SK-N-SH (cell line): ENCODE measurements around the gene PCNX2. TPM values are rescaled to one million over a fixed set of nuclear protein-coding genes. Genes with fewer than 3 reads are reported as not detected.

Source experiments
- CTCF ChIA-PET: fragments of 300-600, 350-600 bp; formaldehyde crosslinking; extraction: SDS; loops from one replicate; lab custom pipeline; 2021; lab: Yijun Ruan, JAX
- POLR2A ChIA-PET: fragments of 350-600 bp; sonication (Branson Sonifier 250); formaldehyde crosslinking; extraction: SDS; loops from one replicate; lab custom pipeline; 2020; ENCODE audit warnings: antibody characterized with exemption, inconsistent platforms; lab: Yijun Ruan, JAX
- DNase-seq: peaks from one replicate; pipeline ENCODE4 v3.0.0; 2012
- H2AFZ ChIP-seq: fragments of 200-600 bp; sonication (generic); 2 replicates; pipeline ENCODE4 v1.8.1; 2016; ENCODE audit warnings: antibody characterized with exemption, mild to moderate bottlenecking, low read depth
- H3F3A ChIP-seq: fragments of 200-600 bp; sonication (generic); replicated peaks from 2 replicates; pipeline ENCODE3; 2016; ENCODE audit warnings: antibody characterized with exemption, mild to moderate bottlenecking; ENCODE audit not compliant: insufficient read depth
- H3K27ac ChIP-seq, 2 experiments: fragments of 200-500 bp in 1 of 2; fragments of 200-600 bp in 1 of 2; sonication (Bioruptor generic) in 1 of 2; sonication (generic), shearing (Covaris generic) in 1 of 2; 2 replicates each; pipeline versions ENCODE4 v1.5.1 to v1.6.1; 2014 to 2016; ENCODE audit warnings: low read depth in 2 of 2, inconsistent platforms in 1 of 2, low read length in 1 of 2, mild to moderate bottlenecking in 1 of 2, mixed read lengths in 1 of 2
- H3K27me3 ChIP-seq: fragments of 200-600 bp; sonication (generic), shearing (Covaris generic); 2 replicates; pipeline ENCODE4 v1.6.1; 2016; ENCODE audit warnings: mixed run types; ENCODE audit not compliant: insufficient read depth
- H3K36me3 ChIP-seq, 2 experiments: fragments of 200-500 bp in 1 of 2; fragments of 200-600 bp in 1 of 2; sonication (Bioruptor generic) in 1 of 2; sonication (generic) in 1 of 2; replicated peaks in 1 of 2; 2 replicates each; pipeline versions ENCODE3 to v1.5.1; 2014 to 2016; ENCODE audit warnings: low read length in 1 of 2, mild to moderate bottlenecking in 1 of 2; ENCODE audit not compliant: insufficient read depth in 2 of 2, control insufficient read depth in 1 of 2
- H3K4me1 ChIP-seq, 2 experiments: fragments of 200-500 bp in 1 of 2; fragments of 200-600 bp in 1 of 2; sonication (Bioruptor generic) in 1 of 2; sonication (generic), shearing (Covaris generic) in 1 of 2; 2 replicates each; pipeline versions ENCODE4 v1.5.1 to v1.6.1; 2014 to 2016; ENCODE audit warnings: low read depth in 1 of 2, low read length in 1 of 2, mixed run types in 1 of 2; ENCODE audit not compliant: insufficient read depth in 2 of 2, control insufficient read depth in 1 of 2
- H3K4me2 ChIP-seq: fragments of 200-600 bp; sonication (generic), shearing (Covaris generic); 2 replicates; pipeline ENCODE4 v1.6.1; 2017; ENCODE audit warnings: mixed run types
- H3K4me3 ChIP-seq, 2 experiments: fragments of 200-500 bp in 1 of 2; fragments of 200-600 bp in 1 of 2; sonication (Bioruptor generic) in 1 of 2; sonication (generic), shearing (Covaris generic) in 1 of 2; 2 replicates each; pipeline versions ENCODE4 v1.5.1 to v1.8.1; 2014 to 2016; ENCODE audit warnings: low read depth in 2 of 2, inconsistent platforms in 1 of 2, low read length in 1 of 2, mild to moderate bottlenecking in 1 of 2, mixed read lengths in 1 of 2, moderate library complexity in 1 of 2
- H3K79me2 ChIP-seq: fragments of 200-600 bp; sonication (generic); 2 replicates; pipeline ENCODE4 v1.8.1; 2017; ENCODE audit warnings: mild to moderate bottlenecking; ENCODE audit not compliant: insufficient read depth
- H3K9ac ChIP-seq: fragments of 200-600 bp; sonication (generic); 2 replicates; pipeline ENCODE4 v1.6.1; 2017; ENCODE audit warnings: mixed run types
- H3K9me2 ChIP-seq: fragments of 200-600 bp; sonication (generic); 2 replicates; pipeline ENCODE4 v1.6.1; 2017; ENCODE audit warnings: mixed run types
- H3K9me3 ChIP-seq: fragments of 200-600 bp; sonication (generic); 2 replicates; pipeline ENCODE4 v1.6.1; 2017; ENCODE audit warnings: mixed run types, mild to moderate bottlenecking, moderate library complexity
- H4K20me1 ChIP-seq: fragments of 200-600 bp; sonication (generic); 2 replicates; pipeline ENCODE4 v1.6.1; 2017; ENCODE audit warnings: mild to moderate bottlenecking, mixed run types; ENCODE audit not compliant: insufficient read depth
- FOSL2 ChIP-seq: IDR thresholded peaks from 2 replicates; pipeline ENCODE4 v1.4.0; 2012; ENCODE audit warnings: low read depth, mild to moderate bottlenecking, moderate library complexity, borderline replicate concordance
- FOXM1 ChIP-seq: IDR thresholded peaks from 2 replicates; pipeline ENCODE4 v1.4.0; 2012; ENCODE audit warnings: low read depth, mild to moderate bottlenecking
- JUND ChIP-seq: IDR thresholded peaks from 2 replicates; pipeline ENCODE4 v1.4.0; 2012
- MEF2A ChIP-seq: IDR thresholded peaks from 2 replicates; pipeline ENCODE4 v1.4.0; 2012; ENCODE audit warnings: low read depth, borderline replicate concordance
- NFIC ChIP-seq: IDR thresholded peaks from 2 replicates; pipeline ENCODE4 v1.4.0; 2012; ENCODE audit warnings: borderline replicate concordance
- RFX5 ChIP-seq: IDR thresholded peaks from 2 replicates; pipeline ENCODE4 v1.6.1; 2012; ENCODE audit warnings: mild to moderate bottlenecking, improper control_type of control experiment, low read length
- SIN3A ChIP-seq: IDR thresholded peaks from 2 replicates; pipeline ENCODE4 v1.6.1; 2012; ENCODE audit warnings: low read depth, mild to moderate bottlenecking, low read length, moderate library complexity, borderline replicate concordance
- WGBS: methylation state at CpG from one replicate; pipeline ENCODE4 v1.1.6; 2017; ENCODE audit warnings: low lambda C conversion rate; 5-methylcytosine and 5-hydroxymethylcytosine counted together
- polyA plus RNA-seq, 3 experiments: library from polyadenylated mRNA; depleted of rRNA; stranded (reverse); fragments of >200 nt; gene quantifications; 2 replicates each; pipeline ENCODE4 v1.2.3, GENCODE V29; 2012
- TF ChIP-seq, protein P1 (sequence below): IDR thresholded peaks from 2 replicates; pipeline ENCODE4 v1.4.0; 2012; ENCODE audit warnings: low read depth, borderline replicate concordance
- TF ChIP-seq, protein P2 (sequence below): IDR thresholded peaks from 2 replicates; pipeline ENCODE4 v1.6.1; 2012; ENCODE audit warnings: mild to moderate bottlenecking, low read depth, low read length, moderate library complexity
- TF ChIP-seq, protein P3 (sequence below): IDR thresholded peaks from 2 replicates; pipeline ENCODE4 v1.4.0; 2012; ENCODE audit warnings: low read depth

Gene PCNX2
- polyA plus RNA-seq, 1 of the 3 experiments (the other 2 are of a cell fraction) = 10.6 TPM

DNA sequence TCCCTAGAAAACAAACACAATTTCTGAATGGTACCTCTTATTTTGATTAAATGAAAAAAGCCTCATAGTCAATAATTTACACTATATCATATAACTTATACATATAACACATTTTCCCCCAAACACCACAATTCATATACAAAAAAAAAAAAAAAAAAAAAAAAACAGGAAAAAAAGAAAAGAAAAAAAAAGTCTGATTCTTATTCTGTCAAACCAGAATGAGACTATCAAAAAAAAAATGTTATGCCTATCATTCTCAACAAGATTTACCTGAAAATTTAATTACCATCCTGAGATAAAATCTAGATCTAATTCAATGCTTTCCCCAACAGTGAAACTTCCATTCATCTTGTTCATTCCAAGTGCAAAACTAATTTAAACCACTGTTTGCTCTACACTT lies 86.8 kb downstream of the PCNX2 start:
- Histone ChIP-seq H3K9me2 (no peaks in the 10 kb centered on the region), H3K27me3 (no peaks in the 10 kb centered on the region), H3K79me2 (no peaks in the 10 kb centered on the region), H3K36me3 (peaks cover 0 to 5% of the 10 kb centered on the region in 2 experiments), H3K4me3 (no peak overlapping the region), H3K4me1 (no peaks in the 10 kb centered on the region; a peak in 2 of 4 replicates), H3F3A (no peaks in the 10 kb centered on the region), H3K4me2 (no peak overlapping the region), H3K9ac (no peak overlapping the region), H4K20me1 (no peaks in the 10 kb centered on the region), H3K9me3 (no peaks in the 10 kb centered on the region), H3K27ac (no peak overlapping the region), H2AFZ (no peak overlapping the region)
- POLR2A ChIA-PET = no interaction called here
- CTCF ChIA-PET = no interaction called here
- TF ChIP-seq, protein P1, sequence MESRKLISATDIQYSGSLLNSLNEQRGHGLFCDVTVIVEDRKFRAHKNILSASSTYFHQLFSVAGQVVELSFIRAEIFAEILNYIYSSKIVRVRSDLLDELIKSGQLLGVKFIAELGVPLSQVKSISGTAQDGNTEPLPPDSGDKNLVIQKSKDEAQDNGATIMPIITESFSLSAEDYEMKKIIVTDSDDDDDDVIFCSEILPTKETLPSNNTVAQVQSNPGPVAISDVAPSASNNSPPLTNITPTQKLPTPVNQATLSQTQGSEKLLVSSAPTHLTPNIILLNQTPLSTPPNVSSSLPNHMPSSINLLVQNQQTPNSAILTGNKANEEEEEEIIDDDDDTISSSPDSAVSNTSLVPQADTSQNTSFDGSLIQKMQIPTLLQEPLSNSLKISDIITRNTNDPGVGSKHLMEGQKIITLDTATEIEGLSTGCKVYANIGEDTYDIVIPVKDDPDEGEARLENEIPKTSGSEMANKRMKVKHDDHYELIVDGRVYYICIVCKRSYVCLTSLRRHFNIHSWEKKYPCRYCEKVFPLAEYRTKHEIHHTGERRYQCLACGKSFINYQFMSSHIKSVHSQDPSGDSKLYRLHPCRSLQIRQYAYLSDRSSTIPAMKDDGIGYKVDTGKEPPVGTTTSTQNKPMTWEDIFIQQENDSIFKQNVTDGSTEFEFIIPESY = no peak
- TF ChIP-seq, protein P2, sequence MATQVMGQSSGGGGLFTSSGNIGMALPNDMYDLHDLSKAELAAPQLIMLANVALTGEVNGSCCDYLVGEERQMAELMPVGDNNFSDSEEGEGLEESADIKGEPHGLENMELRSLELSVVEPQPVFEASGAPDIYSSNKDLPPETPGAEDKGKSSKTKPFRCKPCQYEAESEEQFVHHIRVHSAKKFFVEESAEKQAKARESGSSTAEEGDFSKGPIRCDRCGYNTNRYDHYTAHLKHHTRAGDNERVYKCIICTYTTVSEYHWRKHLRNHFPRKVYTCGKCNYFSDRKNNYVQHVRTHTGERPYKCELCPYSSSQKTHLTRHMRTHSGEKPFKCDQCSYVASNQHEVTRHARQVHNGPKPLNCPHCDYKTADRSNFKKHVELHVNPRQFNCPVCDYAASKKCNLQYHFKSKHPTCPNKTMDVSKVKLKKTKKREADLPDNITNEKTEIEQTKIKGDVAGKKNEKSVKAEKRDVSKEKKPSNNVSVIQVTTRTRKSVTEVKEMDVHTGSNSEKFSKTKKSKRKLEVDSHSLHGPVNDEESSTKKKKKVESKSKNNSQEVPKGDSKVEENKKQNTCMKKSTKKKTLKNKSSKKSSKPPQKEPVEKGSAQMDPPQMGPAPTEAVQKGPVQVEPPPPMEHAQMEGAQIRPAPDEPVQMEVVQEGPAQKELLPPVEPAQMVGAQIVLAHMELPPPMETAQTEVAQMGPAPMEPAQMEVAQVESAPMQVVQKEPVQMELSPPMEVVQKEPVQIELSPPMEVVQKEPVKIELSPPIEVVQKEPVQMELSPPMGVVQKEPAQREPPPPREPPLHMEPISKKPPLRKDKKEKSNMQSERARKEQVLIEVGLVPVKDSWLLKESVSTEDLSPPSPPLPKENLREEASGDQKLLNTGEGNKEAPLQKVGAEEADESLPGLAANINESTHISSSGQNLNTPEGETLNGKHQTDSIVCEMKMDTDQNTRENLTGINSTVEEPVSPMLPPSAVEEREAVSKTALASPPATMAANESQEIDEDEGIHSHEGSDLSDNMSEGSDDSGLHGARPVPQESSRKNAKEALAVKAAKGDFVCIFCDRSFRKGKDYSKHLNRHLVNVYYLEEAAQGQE = no peak
- TF ChIP-seq JUND (no peak), MEF2A (no peak)
- DNase-seq = no peak

DNA sequence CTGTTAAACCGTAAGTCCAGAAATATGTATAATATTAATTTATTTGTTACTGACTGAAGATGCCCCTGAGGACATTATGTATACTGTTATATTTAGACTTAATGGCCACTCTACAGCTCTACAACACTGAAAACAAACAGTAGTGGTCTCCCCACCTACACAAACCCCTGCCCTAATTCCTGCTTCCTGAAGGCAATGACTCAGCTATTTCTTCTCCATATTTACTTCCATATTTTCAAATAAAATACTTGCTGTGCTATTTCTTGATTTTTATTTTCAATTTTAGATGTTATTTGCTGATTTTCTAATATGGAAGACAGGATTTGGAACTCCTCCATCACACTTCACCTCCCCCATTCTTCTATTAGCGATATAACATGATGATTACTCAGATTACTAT lies 97.6 kb downstream of the PCNX2 start:
- 92% methylated on average over 2 of the region's 2 CpGs for WGBS

More for the DNA sequence above, 97.6 kb downstream of the PCNX2 start:
- POLR2A ChIA-PET = no interaction called here
- CTCF ChIA-PET = interaction anchor here (0.6 kb wide), 1 partner anchor 38 kb away, joined by 3 read pairs; no protein-coding TSS in a partner anchor
- no peak overlapping the region for H2AFZ ChIP-seq
- H4K20me1 ChIP-seq = no peaks in the 10 kb centered on the region
- H3F3A ChIP-seq = no peaks in the 10 kb centered on the region
- H3K9me3 ChIP-seq = peaks cover 4% of the 10 kb centered on the region
- DNase-seq = no peak
- no peaks in the 10 kb centered on the region for H3K4me1 ChIP-seq
- H3K27ac ChIP-seq = no peak overlapping the region
- H3K27me3 ChIP-seq = no peaks in the 10 kb centered on the region
- no peak overlapping the region for H3K4me2 ChIP-seq
- no peaks in the 10 kb centered on the region for H3K9me2 ChIP-seq
- no peaks in the 10 kb centered on the region for H3K79me2 ChIP-seq
- no peak overlapping the region for H3K9ac ChIP-seq
- H3K4me3 ChIP-seq = no peak overlapping the region
- H3K36me3 ChIP-seq = peaks cover 38 to 50% of the 10 kb centered on the region in 2 experiments
- TF ChIP-seq FOXM1 (no peak), NFIC (no peak), FOSL2 (no peak), SIN3A (no peak), RFX5 (no peak)
- TF ChIP-seq, protein P3, sequence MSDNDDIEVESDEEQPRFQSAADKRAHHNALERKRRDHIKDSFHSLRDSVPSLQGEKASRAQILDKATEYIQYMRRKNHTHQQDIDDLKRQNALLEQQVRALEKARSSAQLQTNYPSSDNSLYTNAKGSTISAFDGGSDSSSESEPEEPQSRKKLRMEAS = no peak
- TF ChIP-seq, protein P2 = no peak
